GM23338 (cell line): ENCODE measurements around the gene YBEY. TPM values are rescaled to one million over a fixed set of nuclear protein-coding genes. Genes with fewer than 3 reads are reported as not detected.

Experiments
- ATAC-seq: fragments of 200-7000 bp; cut with Tn5 transposase; 3 replicates; pipeline ENCODE4 v1.9.1; 2020
- DNase-seq: peaks from one replicate; pipeline ENCODE4 v3.0.0-alpha.2; 2015; ENCODE audit warnings: low spot score
- H2AFZ ChIP-seq: fragments of 200-600 bp; sonication (generic); 2 replicates; pipeline ENCODE4 v1.8.0; 2016; ENCODE audit warnings: antibody characterized with exemption, mild to moderate bottlenecking, moderate library complexity
- H3F3A ChIP-seq: fragments of 200-600 bp; sonication (generic); replicated peaks from 2 replicates; pipeline ENCODE4 v1.8.0; 2017; ENCODE audit warnings: antibody characterized with exemption, mixed run types, low read depth
- H3K27ac ChIP-seq: fragments of 200-600 bp; sonication (generic); 2 replicates; pipeline ENCODE4 v1.6.1; 2016; ENCODE audit warnings: low read depth
- H3K27me3 ChIP-seq: fragments of 200-600 bp; sonication (generic); 2 replicates; pipeline ENCODE4 v1.8.0; 2016; ENCODE audit warnings: mild to moderate bottlenecking, mixed run types, moderate library complexity; ENCODE audit not compliant: insufficient read depth
- H3K36me3 ChIP-seq: fragments of 200-600 bp; sonication (generic); 2 replicates; pipeline ENCODE4 v1.8.0; 2016; ENCODE audit warnings: mild to moderate bottlenecking; ENCODE audit not compliant: insufficient read depth
- H3K4me1 ChIP-seq: fragments of 200-600 bp; sonication (generic); 2 replicates; pipeline ENCODE4 v1.8.0; 2016; ENCODE audit warnings: mild to moderate bottlenecking, moderate library complexity; ENCODE audit not compliant: insufficient read depth
- H3K4me2 ChIP-seq: fragments of 200-600 bp; sonication (generic); 2 replicates; pipeline ENCODE4 v1.7.1; 2017; ENCODE audit warnings: mixed run types
- H3K4me3 ChIP-seq: fragments of 200-600 bp; sonication (generic); 2 replicates; pipeline ENCODE4 v1.6.1; 2016; ENCODE audit warnings: mixed run types
- H3K79me2 ChIP-seq: fragments of 200-600 bp; sonication (generic); replicated peaks from 2 replicates; pipeline ENCODE4 v1.8.0; 2017; ENCODE audit warnings: mild to moderate bottlenecking; ENCODE audit not compliant: insufficient read depth
- H3K9me2 ChIP-seq: fragments of 200-600 bp; sonication (generic); 2 replicates; pipeline ENCODE4 v1.8.0; 2017; ENCODE audit not compliant: insufficient read depth
- H4K20me1 ChIP-seq: fragments of 200-600 bp; sonication (generic); replicated peaks from 2 replicates; pipeline ENCODE4 v1.8.0; 2017; ENCODE audit warnings: mild to moderate bottlenecking; ENCODE audit not compliant: insufficient read depth
- H3K27ac Mint-ChIP-seq: 2 replicates; pipeline ENCODE4 v1.8.0; 2020; ENCODE audit warnings: inconsistent platforms, mild to moderate bottlenecking, moderate library complexity, mixed read lengths
- H3K27me3 Mint-ChIP-seq: 3 replicates; pipeline ENCODE4 v1.8.0; 2022; ENCODE audit warnings: low read depth, mild to moderate bottlenecking, moderate library complexity, mixed read lengths, inconsistent platforms; ENCODE audit not compliant: insufficient read depth, poor library complexity
- H3K36me3 Mint-ChIP-seq: 3 replicates; pipeline ENCODE4 v1.8.0; 2021; ENCODE audit warnings: low read depth, mild to moderate bottlenecking, inconsistent platforms, moderate library complexity, mixed read lengths
- H3K4me1 Mint-ChIP-seq: 3 replicates; pipeline ENCODE4 v1.8.0; 2020; ENCODE audit warnings: mild to moderate bottlenecking, inconsistent platforms, mixed read lengths
- H3K4me3 Mint-ChIP-seq: 3 replicates; pipeline ENCODE4 v1.8.0; 2021; ENCODE audit warnings: moderate library complexity, mild to moderate bottlenecking, inconsistent platforms, mixed read lengths
- H3K9me3 Mint-ChIP-seq: 3 replicates; pipeline ENCODE4 v1.8.0; 2020; ENCODE audit warnings: moderate library complexity, mild to moderate bottlenecking, inconsistent platforms, mixed read lengths
- ETS1 ChIP-seq: IDR thresholded peaks from 2 replicates; pipeline ENCODE4 v1.6.1; 2016; ENCODE audit warnings: antibody characterized with exemption
- EZH2 ChIP-seq: fragments of 200-600 bp; sonication (generic); IDR thresholded peaks from one replicate; pipeline ENCODE4 v1.8.0; 2017; ENCODE audit warnings: antibody characterized with exemption, mild to moderate bottlenecking, low read depth; ENCODE audit not compliant: unreplicated experiment
- REST ChIP-seq: IDR thresholded peaks from one replicate; pipeline ENCODE4 v1.6.1; 2018; ENCODE audit warnings: antibody characterized with exemption; ENCODE audit not compliant: unreplicated experiment
- STAT1 ChIP-seq: IDR thresholded peaks from one replicate; pipeline ENCODE4 v1.6.1; 2016; ENCODE audit warnings: antibody characterized with exemption; ENCODE audit not compliant: unreplicated experiment
- polyA plus RNA-seq: library from polyadenylated mRNA; unstranded; fragments of >200 nt; fragmentation: Nextera tagmentation; extraction: Ambion mirVana; gene quantifications from 2 replicates; pipeline ENCODE4 v1.2.1, GENCODE V29; 2016
- total RNA-seq: library from RNA; depleted of rRNA; stranded (reverse); fragments of >200 nt; shearing (Covaris generic); gene quantifications from 2 replicates; pipeline ENCODE4 v1.2.3, GENCODE V29; 2014

The YBEY gene
- total and polyA plus RNA-seq, 2 experiments from 2014 or later, result 28.1 to 31.8 TPM

GRCh38 chr21:46286648-46287002 lies 483 bp downstream of the YBEY start:
- Histone ChIP-seq H4K20me1 (peaks cover 33% of the 10 kb centered on the region), H3K4me1 (peaks cover 50% of the 10 kb centered on the region), H3K4me2 (peak overlapping the region; percentile 91), H3K36me3 (peaks cover 13% of the 10 kb centered on the region), H2AFZ (peak overlapping the region; percentile 57), H3K27ac (peak overlapping the region; percentile 96), H3K9me2 (no peaks in the 10 kb centered on the region), H3K79me2 (peaks cover 60% of the 10 kb centered on the region), H3F3A (peaks cover 30% of the 10 kb centered on the region), H3K4me3 (peak overlapping the region; percentile 83), H3K27me3 (no peaks in the 10 kb centered on the region)
- no peak for TF ChIP-seq EZH2
- TF ChIP-seq REST, result no peak
- Mint-ChIP-seq H3K9me3 (no peaks in the 10 kb centered on the region), H3K27me3 (peaks cover 8% of the 10 kb centered on the region), H3K27ac (peak overlapping the region; percentile 95), H3K4me1 (peaks cover 43% of the 10 kb centered on the region), H3K4me3 (peak overlapping the region; percentile 91), H3K36me3 (peaks cover 38% of the 10 kb centered on the region)
- DNase-seq, result no peak
- ATAC-seq, result no peak

GRCh38 chr21:46287541-46287940 lies 1.4 kb downstream of the YBEY start:
- peaks cover 47% of the 10 kb centered on the region for H3K36me3 Mint-ChIP-seq
- DNase-seq (no peak), ATAC-seq (no peak)
- H3K36me3 ChIP-seq, result peaks cover 10% of the 10 kb centered on the region
- no peaks in the 10 kb centered on the region for H3K27me3 ChIP-seq
- peaks cover 24% of the 10 kb centered on the region for H4K20me1 ChIP-seq
- TF ChIP-seq STAT1 (no peak), ETS1 (no peak), REST (no peak)
- peaks cover 43% of the 10 kb centered on the region for H3K4me1 Mint-ChIP-seq
- no peak overlapping the region for H2AFZ ChIP-seq
- H3K79me2 ChIP-seq, result peaks cover 51% of the 10 kb centered on the region
- peaks cover 46% of the 10 kb centered on the region for H3K4me1 ChIP-seq
- H3K9me3 Mint-ChIP-seq, result no peaks in the 10 kb centered on the region
- no peaks in the 10 kb centered on the region for H3K9me2 ChIP-seq
- H3K4me3 ChIP-seq, result peak overlapping the region; percentile 83
- H3F3A ChIP-seq, result peaks cover 30% of the 10 kb centered on the region
- H3K27me3 Mint-ChIP-seq, result peaks cover 8% of the 10 kb centered on the region
- peak overlapping the region; percentile 91 for H3K4me3 Mint-ChIP-seq
- peak overlapping the region; percentile 91 for H3K27ac Mint-ChIP-seq
- peak overlapping the region; percentile 91 for H3K4me2 ChIP-seq
- H3K27ac ChIP-seq, result peak overlapping the region; percentile 96
